Measurements from ENCODE around the gene EGLN1.

The EGLN1 gene

DNA sequence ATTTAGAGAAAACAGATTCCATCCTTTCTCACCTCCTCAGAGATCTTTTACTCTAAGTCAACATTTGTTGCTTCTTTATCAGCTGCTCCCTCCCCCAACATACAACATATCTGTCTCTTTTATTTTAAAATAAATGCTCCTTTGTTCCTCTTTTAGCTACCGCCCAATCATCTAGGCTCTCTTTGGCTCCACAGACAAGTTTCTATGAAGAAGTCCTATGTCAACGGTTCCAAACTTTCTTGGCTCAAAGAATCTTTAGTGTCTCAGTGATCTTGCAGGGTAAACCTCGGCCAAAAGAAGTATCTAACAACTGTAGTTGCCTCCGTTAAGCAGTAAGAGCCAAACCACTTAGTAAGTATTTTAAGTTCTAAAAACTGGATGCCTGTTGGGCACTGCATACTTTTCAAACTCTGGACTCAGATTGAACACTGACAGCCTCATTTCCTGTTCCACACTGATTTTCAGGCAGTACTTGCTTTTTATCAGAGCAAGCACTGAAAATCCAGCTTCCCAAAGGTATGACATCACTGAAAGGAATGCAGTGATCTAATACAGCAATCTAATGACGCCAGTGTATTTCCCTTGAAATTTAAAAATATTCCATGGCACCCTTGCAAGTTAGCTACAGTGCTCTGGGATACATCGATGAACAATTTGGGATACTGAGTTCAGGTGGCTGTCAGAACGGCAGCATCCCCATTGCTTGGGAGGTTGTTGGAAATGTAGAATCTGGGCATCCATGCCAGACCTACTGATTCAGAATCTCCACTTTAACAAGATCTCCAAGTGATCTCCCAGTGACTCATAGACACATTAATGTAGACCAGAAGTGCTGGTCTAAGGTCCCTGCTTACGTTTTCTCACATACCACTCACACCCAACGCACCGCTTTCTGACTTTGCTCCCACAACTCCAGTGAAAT lies 26.8 kb downstream of the EGLN1 start (continued):
- TF ChIP-seq EGR2 (tag by site-specific recombination; IDR thresholded peaks at IDR 0.05; ENCODE audit: low read depth) (no peak), ZBTB20 (tag by site-specific recombination; IDR thresholded peaks at IDR 0.05) (peak; percentile 68), ZNF510 (tag by site-specific recombination; IDR thresholded peaks at IDR 0.05; ENCODE audit: insufficient replicate concordance) (no peak), ZNF223 (tag by site-specific recombination; IDR thresholded peaks at IDR 0.05) (no peak), ZNF777 (tag by site-specific recombination; IDR thresholded peaks at IDR 0.05; ENCODE audit: borderline replicate concordance) (no peak), ZSCAN5A (tag by site-specific recombination; IDR thresholded peaks at IDR 0.05) (no peak), RBAK (tag by site-specific recombination; IDR thresholded peaks at IDR 0.05) (no peak), WT1 (tag by site-specific recombination; IDR thresholded peaks at IDR 0.05) (no peak), FEZF1 (tag by site-specific recombination; IDR thresholded peaks at IDR 0.05) (no peak), ZNF341 (tag by site-specific recombination; IDR thresholded peaks at IDR 0.05; ENCODE audit: low read depth) (no peak), ZBTB21 (tag by site-specific recombination; IDR thresholded peaks at IDR 0.05) (peak; percentile 99), ZNF23 (tag by site-specific recombination; IDR thresholded peaks at IDR 0.05; ENCODE audit: borderline replicate concordance) (no peak), ZBTB7A (tag by site-specific recombination; IDR thresholded peaks at IDR 0.05; ENCODE audit: low read depth) (no peak), ZNF24 (tag by site-specific recombination; IDR thresholded peaks at IDR 0.05) (peak; percentile 88), ZNF558 (tag by site-specific recombination; IDR thresholded peaks at IDR 0.05) (peak; percentile 44; the same call in 1 of the 2 replicates), ZNF148 (tag by site-specific recombination; IDR thresholded peaks at IDR 0.05; ENCODE audit: borderline replicate concordance) (no peak), ZNF354C (tag by site-specific recombination; IDR thresholded peaks at IDR 0.05; ENCODE audit: borderline replicate concordance, low read depth) (no peak), ZNF830 (tag by site-specific recombination; IDR thresholded peaks at IDR 0.05; ENCODE audit: low read depth) (no peak), ZNF366 (tag by site-specific recombination; conservative IDR thresholded peaks at IDR 0.05) (peak; percentile 84), KLF9 (tag by site-specific recombination; IDR thresholded peaks at IDR 0.05; ENCODE audit: low read depth) (no peak), ZNF629 (tag by site-specific recombination; IDR thresholded peaks at IDR 0.05) (peak; percentile 100), KLF8 (tag by site-specific recombination; IDR thresholded peaks at IDR 0.05) (peak; percentile 73), SETDB1 (IDR thresholded peaks at IDR 0.05; ENCODE audit: insufficient read length, low read length) (no peak), SALL2 (tag by site-specific recombination; IDR thresholded peaks at IDR 0.05; ENCODE audit: borderline replicate concordance) (no peak), SP3 (tag by site-specific recombination; IDR thresholded peaks at IDR 0.05) (peak; percentile 30), ZNF561 (tag by site-specific recombination; IDR thresholded peaks at IDR 0.05; ENCODE audit: borderline replicate concordance) (no peak; the same call in 1 of the 2 replicates), ZNF76 (tag by site-specific recombination; IDR thresholded peaks at IDR 0.05; ENCODE audit: borderline replicate concordance, low read depth) (peak; percentile 37; the same call in 1 of the 2 replicates), CTCF (tag by site-specific recombination; IDR thresholded peaks at IDR 0.05) (no peak), ZNF707 (tag by site-specific recombination; IDR thresholded peaks at IDR 0.05) (no peak), ZNF791 (tag by site-specific recombination; IDR thresholded peaks at IDR 0.05) (no peak)
- TF ChIP-seq, protein P1, sequence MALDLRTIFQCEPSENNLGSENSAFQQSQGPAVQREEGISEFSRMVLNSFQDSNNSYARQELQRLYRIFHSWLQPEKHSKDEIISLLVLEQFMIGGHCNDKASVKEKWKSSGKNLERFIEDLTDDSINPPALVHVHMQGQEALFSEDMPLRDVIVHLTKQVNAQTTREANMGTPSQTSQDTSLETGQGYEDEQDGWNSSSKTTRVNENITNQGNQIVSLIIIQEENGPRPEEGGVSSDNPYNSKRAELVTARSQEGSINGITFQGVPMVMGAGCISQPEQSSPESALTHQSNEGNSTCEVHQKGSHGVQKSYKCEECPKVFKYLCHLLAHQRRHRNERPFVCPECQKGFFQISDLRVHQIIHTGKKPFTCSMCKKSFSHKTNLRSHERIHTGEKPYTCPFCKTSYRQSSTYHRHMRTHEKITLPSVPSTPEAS (tag by site-specific recombination; IDR thresholded peaks at IDR 0.05) = peak; percentile 42; the same call in 1 of the 2 replicates
- TF ChIP-seq, protein P2, sequence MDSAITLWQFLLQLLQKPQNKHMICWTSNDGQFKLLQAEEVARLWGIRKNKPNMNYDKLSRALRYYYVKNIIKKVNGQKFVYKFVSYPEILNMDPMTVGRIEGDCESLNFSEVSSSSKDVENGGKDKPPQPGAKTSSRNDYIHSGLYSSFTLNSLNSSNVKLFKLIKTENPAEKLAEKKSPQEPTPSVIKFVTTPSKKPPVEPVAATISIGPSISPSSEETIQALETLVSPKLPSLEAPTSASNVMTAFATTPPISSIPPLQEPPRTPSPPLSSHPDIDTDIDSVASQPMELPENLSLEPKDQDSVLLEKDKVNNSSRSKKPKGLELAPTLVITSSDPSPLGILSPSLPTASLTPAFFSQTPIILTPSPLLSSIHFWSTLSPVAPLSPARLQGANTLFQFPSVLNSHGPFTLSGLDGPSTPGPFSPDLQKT (IDR thresholded peaks at IDR 0.05; ENCODE audit: borderline replicate concordance, low read depth, low read length) = no peak
